Naive thymus-derived CD4-positive, alpha-beta T cell (primary cell): ENCODE results near the gene WWC2. TPM values are rescaled to one million over a fixed set of nuclear protein-coding genes. Genes with fewer than 3 reads are reported as not detected.

Experiments used
- ATAC-seq: fragments of 150-1000 bp; cut with Tn5 transposase; 2 replicates; pipeline ENCODE4 v1.10.0; 2021; ENCODE audit warnings: mild to moderate bottlenecking, moderate library complexity
- CTCF ChIA-PET: fragments of 350-600 bp; sonication (Branson Sonifier 250); formaldehyde crosslinking; loops from one replicate; lab custom pipeline; 2021; ENCODE audit warnings: antibody characterized with exemption; lab: Charles Lee
- POLR2A ChIA-PET: fragments of 350-600 bp; sonication (Branson Sonifier 250); formaldehyde crosslinking; loops from one replicate; lab custom pipeline; 2021; ENCODE audit warnings: antibody characterized with exemption, inconsistent platforms; lab: Charles Lee
- DNase-seq, 9 donors: peaks; one replicate each; pipeline versions ENCODE4 v3.0.0 to v3.0.0-alpha.2; 2020 to 2022; ENCODE audit warnings: mixed read lengths in 1 of 9
- H3K27ac ChIP-seq: one replicate; pipeline ENCODE4 v1.7.0; 2013; ENCODE audit warnings: mild to moderate bottlenecking, low read depth, low read length, moderate library complexity
- H3K27me3 ChIP-seq, 2 donors: one replicate each; pipeline ENCODE4 v1.7.0; 2013; ENCODE audit warnings: low read length in 2 of 2, mild to moderate bottlenecking in 2 of 2, moderate library complexity in 2 of 2; ENCODE audit not compliant: control insufficient read depth in 2 of 2, insufficient read depth in 2 of 2
- H3K36me3 ChIP-seq, 3 experiments: 1 replicate in 2 of 3; 2 replicates in 1 of 3; pipeline ENCODE4 v1.7.0; 2013; ENCODE audit warnings: low read length in 3 of 3, mild to moderate bottlenecking in 3 of 3, moderate library complexity in 1 of 3; ENCODE audit not compliant: insufficient read depth in 3 of 3, control insufficient read depth in 2 of 3
- H3K4me1 ChIP-seq, 2 donors: one replicate each; pipeline ENCODE4 v1.7.0; 2013; ENCODE audit warnings: low read length in 2 of 2, mild to moderate bottlenecking in 2 of 2, moderate library complexity in 1 of 2; ENCODE audit not compliant: control insufficient read depth in 2 of 2, insufficient read depth in 2 of 2
- H3K4me3 ChIP-seq: 2 replicates; pipeline ENCODE4 v1.7.0; 2013; ENCODE audit warnings: mild to moderate bottlenecking, low read length
- H3K9me3 ChIP-seq, 3 experiments: 1 replicate in 2 of 3; 2 replicates in 1 of 3; pipeline ENCODE4 v1.7.0; 2013; ENCODE audit warnings: low read length in 3 of 3; ENCODE audit not compliant: control insufficient read depth in 2 of 3
- H3K27ac Mint-ChIP-seq, 9 donors: one replicate each; pipeline ENCODE4 v1.8.0; 2020 to 2022; ENCODE audit warnings: mixed read lengths in 9 of 9, mild to moderate bottlenecking in 8 of 9, moderate library complexity in 5 of 9, inconsistent platforms in 2 of 9
- H3K27me3 Mint-ChIP-seq, 5 donors: one replicate each; pipeline ENCODE4 v1.8.0; 2021 to 2022; ENCODE audit warnings: mixed read lengths in 5 of 5, mild to moderate bottlenecking in 1 of 5
- H3K36me3 Mint-ChIP-seq, 5 donors: one replicate each; pipeline ENCODE4 v1.8.0; 2020 to 2022; ENCODE audit warnings: mixed read lengths in 5 of 5, mild to moderate bottlenecking in 3 of 5, inconsistent platforms in 1 of 5
- H3K4me1 Mint-ChIP-seq, 7 donors: one replicate each; pipeline ENCODE4 v1.8.0; 2020 to 2022; ENCODE audit warnings: mixed read lengths in 7 of 7, mild to moderate bottlenecking in 3 of 7, inconsistent platforms in 1 of 7
- H3K4me3 Mint-ChIP-seq, 10 donors: one replicate each; pipeline ENCODE4 v1.8.0; 2020 to 2022; ENCODE audit warnings: mild to moderate bottlenecking in 10 of 10, mixed read lengths in 10 of 10, moderate library complexity in 6 of 10, inconsistent platforms in 2 of 10
- H3K9me3 Mint-ChIP-seq, 11 donors: one replicate each; pipeline ENCODE4 v1.8.0; 2020 to 2022; ENCODE audit warnings: mixed read lengths in 11 of 11, mild to moderate bottlenecking in 4 of 11, inconsistent platforms in 1 of 11, moderate library complexity in 1 of 11
- intact Hi-C, 2 donors: fragments of 100-400 bp; cut with micrococcal nuclease; formaldehyde crosslinking; loops; one replicate each; pipeline ENCODE4 v1.15.1; 2023
- polyA plus RNA-seq, 2 donors: library from polyadenylated mRNA; unstranded; fragments of 300-500 nt; fragmentation: Illumina TruSeq; gene quantifications; one replicate each; pipeline ENCODE4 v1.2.3, GENCODE V29; 2021
- total RNA-seq, 6 experiments: library from RNA in 5 of 6; stranded (reverse) in 5 of 6; gene quantifications; 1 replicate in 5 of 6; 2 replicates in 1 of 6; pipeline ENCODE4 v1.2.3 and lab custom pipeline; 2021 to 2026

WWC2 gene
- total and polyA plus RNA-seq, 7 experiments from 2014 or later: 0.07 to 13.8 (median 9.9) TPM

GRCh38 chr4:183204793-183205192 lies 105.7 kb downstream of the WWC2 start:
- Histone ChIP-seq H3K27me3 (no peaks in the 10 kb centered on the region), H3K4me3 (no peak overlapping the region), H3K27ac (no peak overlapping the region), H3K4me1 (no peaks in the 10 kb centered on the region), H3K9me3 (no peaks in the 10 kb centered on the region), H3K36me3 (no peaks in the 10 kb centered on the region)
- Mint-ChIP-seq H3K27ac (no peak overlapping the region), H3K36me3 (peaks cover 0 to 30% (median 16%) of the 10 kb centered on the region in 5 donors), H3K27me3 (peaks cover 0 to 8% (median 0%) of the 10 kb centered on the region in 5 donors), H3K4me3 (no peak overlapping the region), H3K4me1 (peaks cover 0 to 2% (median 0%) of the 10 kb centered on the region in 7 donors), H3K9me3 (peaks cover 0 to 2% (median 0%) of the 10 kb centered on the region in 11 donors)
- ChIA-PET POLR2A (no interaction called here), CTCF (no interaction called here)
- intact Hi-C loops: no loop called here
- DNase-seq (no peak), ATAC-seq (no peak)

- CTCF ChIA-PET: interaction anchor here (0.9 kb wide), 1 partner anchor 57 kb away, joined by 6 read pairs; no protein-coding TSS in a partner anchor
- Histone ChIP-seq H3K36me3 (no peaks in the 10 kb centered on the region), H3K9me3 (no peaks in the 10 kb centered on the region), H3K27ac (no peak overlapping the region), H3K4me1 (no peaks in the 10 kb centered on the region), H3K4me3 (no peak overlapping the region), H3K27me3 (no peaks in the 10 kb centered on the region)
- ATAC-seq (no peak), DNase-seq (no peak)
- peaks cover 0 to 5% (median 0%) of the 10 kb centered on the region in 5 donors for H3K27me3 Mint-ChIP-seq
- POLR2A ChIA-PET: no interaction called here
- peaks cover 0 to 2% (median 0%) of the 10 kb centered on the region in 11 donors for H3K9me3 Mint-ChIP-seq
- no peak overlapping the region for H3K4me3 Mint-ChIP-seq
- no peak overlapping the region for H3K27ac Mint-ChIP-seq
- H3K36me3 Mint-ChIP-seq: peaks cover 0 to 34% (median 16%) of the 10 kb centered on the region in 5 donors
- intact Hi-C loops: no loop called here
- H3K4me1 Mint-ChIP-seq: peaks cover 0 to 2% (median 0%) of the 10 kb centered on the region in 7 donors
Observed at GRCh38 chr4:183205193-183205592, 106.1 kb downstream of the WWC2 start.

- Mint-ChIP-seq H3K27me3 (peaks cover 0 to 5% (median 0%) of the 10 kb centered on the region in 5 donors), H3K9me3 (peaks cover 0 to 2% (median 0%) of the 10 kb centered on the region in 11 donors), H3K4me1 (peaks cover 0 to 2% (median 0%) of the 10 kb centered on the region in 7 donors), H3K4me3 (no peak overlapping the region), H3K27ac (no peak overlapping the region), H3K36me3 (peaks cover 0 to 35% (median 16%) of the 10 kb centered on the region in 5 donors)
- intact Hi-C loops: no loop called here
- ChIA-PET CTCF (interaction anchor here (0.9 kb wide), 1 partner anchor 57 kb away, joined by 6 read pairs; no protein-coding TSS in a partner anchor), POLR2A (no interaction called here)
- Histone ChIP-seq H3K9me3 (no peaks in the 10 kb centered on the region), H3K27me3 (no peaks in the 10 kb centered on the region), H3K4me3 (no peak overlapping the region), H3K4me1 (no peaks in the 10 kb centered on the region), H3K27ac (no peak overlapping the region), H3K36me3 (no peaks in the 10 kb centered on the region)
- DNase-seq: no peak
- ATAC-seq: no peak
Observed at GRCh38 chr4:183205709-183206108, 106.7 kb downstream of the WWC2 start.

- Mint-ChIP-seq H3K27ac (no peak overlapping the region), H3K27me3 (peaks cover 0 to 4% (median 0%) of the 10 kb centered on the region in 5 donors), H3K9me3 (peaks cover 0 to 1% (median 0%) of the 10 kb centered on the region in 11 donors), H3K36me3 (peaks cover 0 to 32% (median 20%) of the 10 kb centered on the region in 5 donors), H3K4me3 (no peak overlapping the region), H3K4me1 (peaks cover 0 to 3% (median 0%) of the 10 kb centered on the region in 7 donors)
- no peaks in the 10 kb centered on the region for H3K27me3 ChIP-seq
- CTCF ChIA-PET: no interaction called here
- POLR2A ChIA-PET: no interaction called here
- H3K4me3 ChIP-seq: no peak overlapping the region
- no peaks in the 10 kb centered on the region for H3K9me3 ChIP-seq
- H3K4me1 ChIP-seq: no peaks in the 10 kb centered on the region
- DNase-seq (no peak), ATAC-seq (no peak)
- intact Hi-C loops: no loop called here
- no peaks in the 10 kb centered on the region for H3K36me3 ChIP-seq
- H3K27ac ChIP-seq: no peak overlapping the region
Observed at GRCh38 chr4:183211533-183211932, 112.5 kb downstream of the WWC2 start.

- CTCF ChIA-PET: interaction anchor here (0.6 kb wide), 1 partner anchor 46 kb away, joined by 3 read pairs; no protein-coding TSS in a partner anchor
- H3K27ac Mint-ChIP-seq: no peak overlapping the region
- H3K27me3 Mint-ChIP-seq: peaks cover 0 to 10% (median 0%) of the 10 kb centered on the region in 5 donors
- no peak for DNase-seq
- no peak overlapping the region for H3K4me3 ChIP-seq
- H3K4me1 ChIP-seq: no peaks in the 10 kb centered on the region
- intact Hi-C loops: no loop called here
- no peak overlapping the region for H3K4me3 Mint-ChIP-seq
- peaks cover 0 to 3% (median 0%) of the 10 kb centered on the region in 7 donors for H3K4me1 Mint-ChIP-seq
- POLR2A ChIA-PET: no interaction called here
- H3K36me3 ChIP-seq: no peaks in the 10 kb centered on the region
- H3K27ac ChIP-seq: no peak overlapping the region
- H3K9me3 ChIP-seq: no peaks in the 10 kb centered on the region
- peaks cover 0 to 16% (median 5%) of the 10 kb centered on the region in 5 donors for H3K36me3 Mint-ChIP-seq
- H3K27me3 ChIP-seq: no peaks in the 10 kb centered on the region
- no peak for ATAC-seq
- H3K9me3 Mint-ChIP-seq: peaks cover 0 to 1% (median 0%) of the 10 kb centered on the region in 11 donors
Observed at GRCh38 chr4:183213996-183214395, 114.9 kb downstream of the WWC2 start.

GRCh38 chr4:183214912-183215488 lies 115.9 kb downstream of the WWC2 start:
- no peaks in the 10 kb centered on the region for H3K4me1 ChIP-seq
- DNase-seq (no peak), ATAC-seq (no peak)
- no peaks in the 10 kb centered on the region for H3K9me3 ChIP-seq
- H3K36me3 Mint-ChIP-seq: peaks cover 0 to 12% (median under 1%) of the 10 kb centered on the region in 5 donors
- peaks cover 0 to 3% (median 0%) of the 10 kb centered on the region in 7 donors for H3K4me1 Mint-ChIP-seq
- H3K9me3 Mint-ChIP-seq: peaks cover 0 to 1% (median 0%) of the 10 kb centered on the region in 11 donors
- H3K36me3 ChIP-seq: no peaks in the 10 kb centered on the region
- ChIA-PET POLR2A (no interaction called here), CTCF (no interaction called here)
- no peaks in the 10 kb centered on the region for H3K27me3 ChIP-seq
- H3K27ac ChIP-seq: no peak overlapping the region
- H3K4me3 ChIP-seq: no peak overlapping the region
- H3K4me3 Mint-ChIP-seq: no peak overlapping the region
- no peak overlapping the region for H3K27ac Mint-ChIP-seq
- H3K27me3 Mint-ChIP-seq: peaks cover 0 to 10% (median 0%) of the 10 kb centered on the region in 5 donors
- intact Hi-C loops: no loop called here

GRCh38 chr4:183220236-183220635 lies 121.2 kb downstream of the WWC2 start:
- H3K27me3 ChIP-seq: no peaks in the 10 kb centered on the region
- H3K9me3 ChIP-seq: no peaks in the 10 kb centered on the region
- peaks cover 0 to 5% (median 0%) of the 10 kb centered on the region in 5 donors for H3K36me3 Mint-ChIP-seq
- H3K27ac Mint-ChIP-seq: no peak overlapping the region
- intact Hi-C loops: no loop called here
- H3K4me1 ChIP-seq: no peaks in the 10 kb centered on the region
- no peaks in the 10 kb centered on the region for H3K4me1 Mint-ChIP-seq
- CTCF ChIA-PET: no interaction called here
- peaks cover 0 to 10% (median 0%) of the 10 kb centered on the region in 5 donors for H3K27me3 Mint-ChIP-seq
- no peak overlapping the region for H3K27ac ChIP-seq
- ATAC-seq (no peak), DNase-seq (no peak)
- H3K9me3 Mint-ChIP-seq: no peaks in the 10 kb centered on the region
- POLR2A ChIA-PET: no interaction called here
- H3K4me3 ChIP-seq: no peak overlapping the region
- H3K36me3 ChIP-seq: no peaks in the 10 kb centered on the region
- H3K4me3 Mint-ChIP-seq: no peak overlapping the region
